A673 (cell line): Measurements from ENCODE around the gene ATF7IP2.
"Not testable (repeated sequence)": the region's sequence is repeated elsewhere in the genome, so short reads cannot be mapped to it uniquely, and the experiment has no call there.

Experiments
- CTCF ChIP-seq: fragments of 300-800, 200-600 bp; sonication (generic); conservative IDR thresholded peaks from 2 replicates; pipeline ENCODE4 v1.5.1; 2017; ENCODE audit warnings: low read depth, mild to moderate bottlenecking, antibody characterized with exemption, low read length, moderate library complexity, mixed read lengths
- EZH2 ChIP-seq: fragments of 200-600 bp; sonication (generic); IDR thresholded peaks from 2 replicates; pipeline ENCODE4 v1.6.1; 2017; ENCODE audit warnings: borderline replicate concordance, low read depth, mild to moderate bottlenecking, mixed read lengths, antibody characterized with exemption, low read length; ENCODE audit not compliant: poor library complexity, severe bottlenecking

GRCh38 chr16:10362864-10363197, 23.0 kb upstream of the ATF7IP2 start:
- not testable (repeated sequence) for TF ChIP-seq CTCF, EZH2
